OCI-LY7 (cell line): ENCODE measurements around the gene RNF13.

Experiments
- EZH2phosphoT487 ChIP-seq: fragments of 200-600 bp; sonication (generic); IDR thresholded peaks from 2 replicates; pipeline ENCODE4 v1.6.1; 2018; ENCODE audit warnings: low read depth, borderline replicate concordance, mild to moderate bottlenecking, mixed run types, antibody characterized with exemption, low read length, moderate library complexity, mixed read lengths
- TF ChIP-seq, protein P1 (sequence below): fragments of 200-600 bp; sonication (generic); conservative IDR thresholded peaks from 2 replicates; pipeline ENCODE4 v1.5.1; 2014; ENCODE audit warnings: mild to moderate bottlenecking, antibody characterized with exemption, low read length, moderate library complexity, mixed read lengths

DNA sequence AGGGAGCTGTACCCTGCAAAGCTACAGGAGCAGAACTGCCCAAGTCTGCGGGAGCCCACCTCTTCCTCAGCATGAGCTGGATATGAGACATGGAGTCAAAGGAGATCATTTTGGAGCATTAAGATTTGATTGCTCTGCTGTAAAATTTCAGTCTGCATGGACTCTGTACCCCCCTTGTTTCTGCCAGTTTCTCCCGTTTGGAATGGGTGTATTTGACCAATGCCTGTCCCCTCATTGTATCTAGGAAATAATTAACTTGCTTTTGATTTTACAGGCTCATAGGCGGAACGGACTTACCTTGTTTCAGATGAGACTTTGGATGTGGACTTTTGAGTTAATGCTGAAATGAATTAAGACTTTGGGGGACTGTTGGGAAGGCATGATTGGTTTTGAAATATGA, 18.3 kb downstream of the RNF13 start:
- TF ChIP-seq, protein P1, sequence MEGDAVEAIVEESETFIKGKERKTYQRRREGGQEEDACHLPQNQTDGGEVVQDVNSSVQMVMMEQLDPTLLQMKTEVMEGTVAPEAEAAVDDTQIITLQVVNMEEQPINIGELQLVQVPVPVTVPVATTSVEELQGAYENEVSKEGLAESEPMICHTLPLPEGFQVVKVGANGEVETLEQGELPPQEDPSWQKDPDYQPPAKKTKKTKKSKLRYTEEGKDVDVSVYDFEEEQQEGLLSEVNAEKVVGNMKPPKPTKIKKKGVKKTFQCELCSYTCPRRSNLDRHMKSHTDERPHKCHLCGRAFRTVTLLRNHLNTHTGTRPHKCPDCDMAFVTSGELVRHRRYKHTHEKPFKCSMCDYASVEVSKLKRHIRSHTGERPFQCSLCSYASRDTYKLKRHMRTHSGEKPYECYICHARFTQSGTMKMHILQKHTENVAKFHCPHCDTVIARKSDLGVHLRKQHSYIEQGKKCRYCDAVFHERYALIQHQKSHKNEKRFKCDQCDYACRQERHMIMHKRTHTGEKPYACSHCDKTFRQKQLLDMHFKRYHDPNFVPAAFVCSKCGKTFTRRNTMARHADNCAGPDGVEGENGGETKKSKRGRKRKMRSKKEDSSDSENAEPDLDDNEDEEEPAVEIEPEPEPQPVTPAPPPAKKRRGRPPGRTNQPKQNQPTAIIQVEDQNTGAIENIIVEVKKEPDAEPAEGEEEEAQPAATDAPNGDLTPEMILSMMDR: no peak
- TF ChIP-seq EZH2phosphoT487: no peak
